ENCODE data around the gene AXIN2. TPM values are rescaled to one million over a fixed set of nuclear protein-coding genes. Genes with fewer than 3 reads are reported as not detected.

AXIN2 gene
- total RNA-seq, 1 donor from 2014 or later = 8.9 TPM

GRCh38 chr17:65537845-65538674 lies 23.4 kb downstream of the AXIN2 start:
- Histone ChIP-seq H4K20me1 (ENCODE audit: insufficient read depth, low read length) (peaks cover 29% of the 10 kb centered on the region), H3K27me3 (ENCODE audit: insufficient read depth, low read length) (no peaks in the 10 kb centered on the region), H3K9ac (ENCODE audit: low read length) (no peak overlapping the region), H3K27ac (ENCODE audit: low read depth, low read length) (no peak overlapping the region), H3K36me3 (ENCODE audit: insufficient read depth, low read length) (peaks cover 9% of the 10 kb centered on the region), H3K9me3 (ENCODE audit: insufficient read depth, low read depth, low read length) (no peaks in the 10 kb centered on the region), H3K79me2 (ENCODE audit: insufficient read depth, low read length) (peaks cover 3% of the 10 kb centered on the region), H3K4me2 (ENCODE audit: low read length) (no peak overlapping the region), H2AFZ (ENCODE audit: low read depth, low read length) (no peak overlapping the region), H3K4me1 (ENCODE audit: insufficient read depth, low read length) (no peaks in the 10 kb centered on the region), H3K4me3 (ENCODE audit: insufficient read depth, low read depth, low read length) (no peak overlapping the region)
- DNase-seq (ENCODE audit: low read depth) = no peak
- peaks cover 33% of the 10 kb centered on the region for H3K36me3 Mint-ChIP-seq (ENCODE audit: low read depth, unreplicated experiment)
- no peak overlapping the region for H3K4me3 Mint-ChIP-seq (ENCODE audit: unreplicated experiment)
- no peak for FAIRE-seq
- peaks cover 9% of the 10 kb centered on the region for H3K4me1 Mint-ChIP-seq (ENCODE audit: low read depth, unreplicated experiment)
- H3K27ac Mint-ChIP-seq (ENCODE audit: unreplicated experiment) = no peak overlapping the region
- TF ChIP-seq EZH2 (IDR thresholded peaks at IDR 0.05; ENCODE audit: insufficient read depth, low read length) (no peak), CTCF (IDR thresholded peaks at IDR 0.05; ENCODE audit: insufficient read depth, low read depth, low read length) (no peak)
- H3K27me3 Mint-ChIP-seq (ENCODE audit: low read depth, unreplicated experiment) = no peaks in the 10 kb centered on the region
- H3K9me3 Mint-ChIP-seq (ENCODE audit: unreplicated experiment) = no peaks in the 10 kb centered on the region

GRCh38 chr17:65537343-65537844 lies 24.1 kb downstream of the AXIN2 start:
- H3K36me3 Mint-ChIP-seq (ENCODE audit: low read depth, unreplicated experiment) = peaks cover 29% of the 10 kb centered on the region
- no peak for TF ChIP-seq CTCF (IDR thresholded peaks at IDR 0.05; ENCODE audit: insufficient read depth, low read depth, low read length)
- no peak for TF ChIP-seq EZH2 (IDR thresholded peaks at IDR 0.05; ENCODE audit: insufficient read depth, low read length)
- peaks cover 9% of the 10 kb centered on the region for H3K4me1 Mint-ChIP-seq (ENCODE audit: low read depth, unreplicated experiment)
- no peak overlapping the region for H3K4me3 Mint-ChIP-seq (ENCODE audit: unreplicated experiment)
- H3K27ac ChIP-seq (ENCODE audit: low read depth, low read length) = no peak overlapping the region
- no peak overlapping the region for H3K27ac Mint-ChIP-seq (ENCODE audit: unreplicated experiment)
- DNase-seq (ENCODE audit: low read depth) (no peak), FAIRE-seq (no peak)
- H3K27me3 Mint-ChIP-seq (ENCODE audit: low read depth, unreplicated experiment) = no peaks in the 10 kb centered on the region
- no peaks in the 10 kb centered on the region for H3K9me3 ChIP-seq (ENCODE audit: insufficient read depth, low read depth, low read length)
- H3K27me3 ChIP-seq (ENCODE audit: insufficient read depth, low read length) = no peaks in the 10 kb centered on the region
- no peak overlapping the region for H3K4me2 ChIP-seq (ENCODE audit: low read length)
- H3K4me3 ChIP-seq (ENCODE audit: insufficient read depth, low read depth, low read length) = no peak overlapping the region
- H3K79me2 ChIP-seq (ENCODE audit: insufficient read depth, low read length) = no peaks in the 10 kb centered on the region
- H4K20me1 ChIP-seq (ENCODE audit: insufficient read depth, low read length) = peaks cover 24% of the 10 kb centered on the region
- peaks cover 13% of the 10 kb centered on the region for H3K36me3 ChIP-seq (ENCODE audit: insufficient read depth, low read length)
- no peak overlapping the region for H3K9ac ChIP-seq (ENCODE audit: low read length)
- no peaks in the 10 kb centered on the region for H3K4me1 ChIP-seq (ENCODE audit: insufficient read depth, low read length)
- H2AFZ ChIP-seq (ENCODE audit: low read depth, low read length) = no peak overlapping the region
- no peaks in the 10 kb centered on the region for H3K9me3 Mint-ChIP-seq (ENCODE audit: unreplicated experiment)

All from astrocyte (in vitro differentiated cells and primary cell).